Hepatocyte (in vitro differentiated cells): Measurements from ENCODE around the gene GPX4.

Experiments used
- CTCF ChIP-seq: fragments of 200-600 bp; sonication (generic); IDR thresholded peaks from 2 replicates; pipeline ENCODE4 v1.5.1; 2016; ENCODE audit warnings: antibody characterized with exemption, mild to moderate bottlenecking; ENCODE audit not compliant: poor library complexity
- EZH2 ChIP-seq: fragments of 200-600 bp; sonication (generic); IDR thresholded peaks from 2 replicates; pipeline ENCODE4 v1.6.1; 2016; ENCODE audit warnings: antibody characterized with exemption, mild to moderate bottlenecking, borderline replicate concordance
- EZH2phosphoT487 ChIP-seq: fragments of 200-600 bp; sonication (generic); IDR thresholded peaks from one replicate; pipeline ENCODE4 v1.6.1; 2018; ENCODE audit warnings: antibody characterized with exemption, mild to moderate bottlenecking, low read depth, moderate library complexity; ENCODE audit not compliant: unreplicated experiment, severe bottlenecking

- TF ChIP-seq CTCF (no peak), EZH2phosphoT487 (no peak), EZH2 (no peak)
Observed at GRCh38 chr19:1117654-1118053, 13.9 kb downstream of the GPX4 start.
